Cardiac fibroblast (primary cell): ENCODE results near the gene CHST8.

Source experiments
- DNase-seq, 2 donors: peaks; one replicate each; pipeline versions ENCODE4 v3.0.0 to v3.0.0-alpha.2; 2010; ENCODE audit warnings: low read depth in 2 of 2
- H3K4me3 ChIP-seq, 2 donors: replicated peaks in 1 of 2; 1 replicate in 1 of 2; 2 replicates in 1 of 2; pipeline ENCODE4 v1.5.1; 2011; ENCODE audit warnings: low read depth in 2 of 2, low read length in 2 of 2, mild to moderate bottlenecking in 2 of 2, moderate library complexity in 1 of 2
- CTCF ChIP-seq: IDR thresholded peaks from one replicate; pipeline ENCODE4 v1.5.1; 2011; ENCODE audit warnings: low read depth, mild to moderate bottlenecking, low read length, inconsistent platforms

CHST8 gene

GRCh38 chr19:33621811-33622504 lies at the start of gene CHST8:
TSS of gene CHST8 (plus strand) at chr19:33621953. CDS start at chr19:33689262, 67,309 bp downstream.
- peak; percentile 12 to 22 for DNase-seq
- peak within 1 kb of the TSS in 1 of 2 donors; percentile 26 for H3K4me3 ChIP-seq
- TF ChIP-seq CTCF, result no peak

GRCh38 chr19:33572929-33573328 lies 48.8 kb upstream of the CHST8 start:
- TF ChIP-seq CTCF, result no peak
- no peak for DNase-seq

GRCh38 chr19:33574824-33575223 lies 46.9 kb upstream of the CHST8 start:
- DNase-seq, result no peak
- no peak overlapping the region for H3K4me3 ChIP-seq
- no peak for TF ChIP-seq CTCF

More at GRCh38 chr19:33572929-33573328, 48.8 kb upstream of the CHST8 start:
- H3K4me3 ChIP-seq, result no peak overlapping the region

- no peak for DNase-seq
- TF ChIP-seq CTCF, result no peak
These were observed 43.1 kb upstream of the CHST8 start for GRCh38 chr19:33578697-33579096.

GRCh38 chr19:33580026-33580644 lies 41.6 kb upstream of the CHST8 start:
- no peak overlapping the region for H3K4me3 ChIP-seq
- DNase-seq, result no peak
- TF ChIP-seq CTCF, result no peak

More at GRCh38 chr19:33578697-33579096, 43.1 kb upstream of the CHST8 start:
- no peak overlapping the region for H3K4me3 ChIP-seq

- no peak for TF ChIP-seq CTCF
- no peak overlapping the region for H3K4me3 ChIP-seq
- DNase-seq, result no peak
These were observed 41.1 kb upstream of the CHST8 start for GRCh38 chr19:33580645-33581037.
